Measurements from ENCODE around the gene RHBDD1.

DNA sequence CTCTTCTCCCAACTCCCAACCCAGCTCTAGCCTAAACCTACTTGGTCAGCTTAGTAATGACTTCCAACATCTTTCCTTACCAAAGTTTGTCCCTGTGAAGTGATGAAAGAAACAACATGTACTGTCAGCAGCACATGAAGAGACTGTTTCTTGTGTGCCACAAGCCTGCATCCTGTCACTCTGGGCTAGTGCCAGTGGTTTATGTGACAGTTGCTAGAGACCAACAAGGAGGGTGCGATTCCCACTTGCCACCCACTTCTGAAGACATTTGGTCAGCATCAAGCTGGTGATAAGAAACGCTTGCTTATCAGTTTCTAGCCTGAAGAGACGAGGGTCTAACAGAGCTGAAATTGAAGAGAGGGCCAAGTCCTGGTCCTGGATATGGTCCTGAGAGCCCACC is 195.5 kb downstream of the RHBDD1 start:
- TF ChIP-seq, protein P1, sequence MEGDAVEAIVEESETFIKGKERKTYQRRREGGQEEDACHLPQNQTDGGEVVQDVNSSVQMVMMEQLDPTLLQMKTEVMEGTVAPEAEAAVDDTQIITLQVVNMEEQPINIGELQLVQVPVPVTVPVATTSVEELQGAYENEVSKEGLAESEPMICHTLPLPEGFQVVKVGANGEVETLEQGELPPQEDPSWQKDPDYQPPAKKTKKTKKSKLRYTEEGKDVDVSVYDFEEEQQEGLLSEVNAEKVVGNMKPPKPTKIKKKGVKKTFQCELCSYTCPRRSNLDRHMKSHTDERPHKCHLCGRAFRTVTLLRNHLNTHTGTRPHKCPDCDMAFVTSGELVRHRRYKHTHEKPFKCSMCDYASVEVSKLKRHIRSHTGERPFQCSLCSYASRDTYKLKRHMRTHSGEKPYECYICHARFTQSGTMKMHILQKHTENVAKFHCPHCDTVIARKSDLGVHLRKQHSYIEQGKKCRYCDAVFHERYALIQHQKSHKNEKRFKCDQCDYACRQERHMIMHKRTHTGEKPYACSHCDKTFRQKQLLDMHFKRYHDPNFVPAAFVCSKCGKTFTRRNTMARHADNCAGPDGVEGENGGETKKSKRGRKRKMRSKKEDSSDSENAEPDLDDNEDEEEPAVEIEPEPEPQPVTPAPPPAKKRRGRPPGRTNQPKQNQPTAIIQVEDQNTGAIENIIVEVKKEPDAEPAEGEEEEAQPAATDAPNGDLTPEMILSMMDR (IDR thresholded peaks at IDR 0.05; ENCODE audit: poor library complexity, severe bottlenecking), result no peak
- TF ChIP-seq RAD21 (conservative IDR thresholded peaks at IDR 0.05) (no peak), SMC3 (conservative IDR thresholded peaks at IDR 0.05; ENCODE audit: poor library complexity) (no peak), POLR2AphosphoS5 (IDR thresholded peaks at IDR 0.05) (no peak)
